ENCODE measurements around the gene GJA3. TPM values are rescaled to one million over a fixed set of nuclear protein-coding genes. Genes with fewer than 3 reads are reported as not detected.

GJA3 gene
- 0.05 TPM in 1 of 2 replicates, not detected in the other for total RNA-seq

- intact Hi-C loops (cut with micrococcal nuclease), result loop anchor here (10.0 kb wide), 1 partner anchor 476 kb away; no protein-coding TSS in a partner anchor
Measured at GRCh38 chr13:20160306-20161274, at the start of gene GJA3. TSS of gene GJA3 (minus strand) at chr13:20161052. CDS start at chr13:20143288, 17,764 bp downstream.

- intact Hi-C loops (cut with micrococcal nuclease), result no loop called here
Measured at GRCh38 chr13:20209948-20210347, 49.1 kb upstream of the GJA3 start.

GRCh38 chr13:20206698-20207235, 45.9 kb upstream of the GJA3 start:
- intact Hi-C loops (cut with micrococcal nuclease), result no loop called here

GRCh38 chr13:20206065-20206697, 45.3 kb upstream of the GJA3 start:
- intact Hi-C loops (cut with micrococcal nuclease), result no loop called here

GRCh38 chr13:20198781-20199180, 37.9 kb upstream of the GJA3 start:
- intact Hi-C loops (cut with micrococcal nuclease), result loop anchor here (5.0 to 10.0 kb wide), 4 partner anchors 214 to 706 kb away; partner anchors contain the start of genes EEF1AKMT1, IL17D and XPO4

GRCh38 chr13:20197361-20197834, 36.5 kb upstream of the GJA3 start:
- intact Hi-C loops (cut with micrococcal nuclease), result loop anchor here (1.0 to 10.0 kb wide), 10 partner anchors 15 to 707 kb away; partner anchors contain the start of genes EEF1AKMT1, IFT88, IL17D and XPO4

GRCh38 chr13:20195801-20196200, 34.9 kb upstream of the GJA3 start:
- intact Hi-C loops (cut with micrococcal nuclease), result loop anchor here (2.0 to 10.0 kb wide), 5 partner anchors 216 to 709 kb away; partner anchors contain the start of genes EEF1AKMT1, IFT88, IL17D and XPO4

GRCh38 chr13:20193907-20194631, 33.2 kb upstream of the GJA3 start:
- intact Hi-C loops (cut with micrococcal nuclease), result loop anchor here (2.0 to 10.0 kb wide), 2 partner anchors 31 to 711 kb away; partner anchors contain the start of gene XPO4

GRCh38 chr13:20193162-20193906, 32.5 kb upstream of the GJA3 start:
- intact Hi-C loops (cut with micrococcal nuclease), result loop anchor here (2.0 to 10.0 kb wide), 2 partner anchors 31 to 711 kb away; partner anchors contain the start of gene XPO4

GRCh38 chr13:20192836-20193161, 31.9 kb upstream of the GJA3 start, which contains the start of gene GJB2:
TSS of gene GJB2 (minus strand) at chr13:20192938. CDS start at chr13:20189581, 3,357 bp downstream.
- intact Hi-C loops (cut with micrococcal nuclease), result loop anchor here (2.0 to 10.0 kb wide), 2 partner anchors 30 to 712 kb away; partner anchors contain the start of gene XPO4

GRCh38 chr13:20192158-20192835, 31.4 kb upstream of the GJA3 start:
- intact Hi-C loops (cut with micrococcal nuclease), result loop anchor here (2.0 to 10.0 kb wide), 2 partner anchors 29 to 713 kb away; partner anchors contain the start of gene XPO4

GRCh38 chr13:20191311-20192157, 30.7 kb upstream of the GJA3 start:
- intact Hi-C loops (cut with micrococcal nuclease), result loop anchor here (2.0 to 10.0 kb wide), 2 partner anchors 29 to 713 kb away; partner anchors contain the start of gene XPO4

GRCh38 chr13:20190481-20191310, 29.8 kb upstream of the GJA3 start:
- intact Hi-C loops (cut with micrococcal nuclease), result loop anchor here (10.0 kb wide), 1 partner anchor 714 kb away; the partner anchor contains the start of gene XPO4

GRCh38 chr13:20190076-20190475, 29.2 kb upstream of the GJA3 start:
- intact Hi-C loops (cut with micrococcal nuclease), result loop anchor here (10.0 kb wide), 1 partner anchor 715 kb away; the partner anchor contains the start of gene XPO4

GRCh38 chr13:20188667-20189553, 28.1 kb upstream of the GJA3 start:
- intact Hi-C loops (cut with micrococcal nuclease), result no loop called here

- intact Hi-C loops (cut with micrococcal nuclease), result no loop called here
Measured at GRCh38 chr13:20186771-20187170, 25.9 kb upstream of the GJA3 start.

Measured in T-helper 1 cell treated with Interleukin-12 subunit alpha and Interleukin-12 subunit beta and Interleukin-4 antibody, amounts not matched to agents 30 ng/mL and 1 ng/mL, for 36 hours (primary cell).